Measurements from ENCODE around the gene CHD1.

DNA sequence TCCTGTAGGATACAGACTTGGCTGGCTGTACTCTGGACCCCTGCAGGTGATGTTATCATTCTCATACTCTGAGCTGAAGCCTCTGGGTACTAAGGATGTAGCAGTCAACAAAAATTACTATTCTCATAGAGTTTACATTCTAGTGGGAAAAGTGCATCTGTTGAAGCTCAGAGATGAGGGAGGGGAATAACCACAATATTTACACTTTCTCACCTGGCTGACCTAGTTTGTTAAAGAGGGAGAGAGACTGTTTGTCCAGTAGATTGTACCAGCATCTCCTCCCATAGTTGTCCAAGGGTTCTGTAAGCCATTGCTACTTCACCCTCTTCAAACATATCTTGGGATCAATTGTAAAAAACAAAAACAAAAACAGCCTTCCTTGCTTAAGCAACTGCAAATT lies 33.8 kb upstream of the CHD1 start:
- TF ChIP-seq ARNT (IDR thresholded peaks at IDR 0.05), result no peak
- TF ChIP-seq, protein P1, sequence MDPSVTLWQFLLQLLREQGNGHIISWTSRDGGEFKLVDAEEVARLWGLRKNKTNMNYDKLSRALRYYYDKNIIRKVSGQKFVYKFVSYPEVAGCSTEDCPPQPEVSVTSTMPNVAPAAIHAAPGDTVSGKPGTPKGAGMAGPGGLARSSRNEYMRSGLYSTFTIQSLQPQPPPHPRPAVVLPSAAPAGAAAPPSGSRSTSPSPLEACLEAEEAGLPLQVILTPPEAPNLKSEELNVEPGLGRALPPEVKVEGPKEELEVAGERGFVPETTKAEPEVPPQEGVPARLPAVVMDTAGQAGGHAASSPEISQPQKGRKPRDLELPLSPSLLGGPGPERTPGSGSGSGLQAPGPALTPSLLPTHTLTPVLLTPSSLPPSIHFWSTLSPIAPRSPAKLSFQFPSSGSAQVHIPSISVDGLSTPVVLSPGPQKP (CRISPR knock-in tag; IDR thresholded peaks at IDR 0.05), result no peak
- no peak for TF ChIP-seq BRCA1 (IDR thresholded peaks at IDR 0.05)
- TF ChIP-seq BRCA1 (CRISPR knock-in tag; IDR thresholded peaks at IDR 0.05), result no peak
- TF ChIP-seq KDM4B (IDR thresholded peaks at IDR 0.05; ENCODE audit: borderline replicate concordance in 2 of 2, low read depth in 1 of 2), result no peak
- TF ChIP-seq, protein P2, sequence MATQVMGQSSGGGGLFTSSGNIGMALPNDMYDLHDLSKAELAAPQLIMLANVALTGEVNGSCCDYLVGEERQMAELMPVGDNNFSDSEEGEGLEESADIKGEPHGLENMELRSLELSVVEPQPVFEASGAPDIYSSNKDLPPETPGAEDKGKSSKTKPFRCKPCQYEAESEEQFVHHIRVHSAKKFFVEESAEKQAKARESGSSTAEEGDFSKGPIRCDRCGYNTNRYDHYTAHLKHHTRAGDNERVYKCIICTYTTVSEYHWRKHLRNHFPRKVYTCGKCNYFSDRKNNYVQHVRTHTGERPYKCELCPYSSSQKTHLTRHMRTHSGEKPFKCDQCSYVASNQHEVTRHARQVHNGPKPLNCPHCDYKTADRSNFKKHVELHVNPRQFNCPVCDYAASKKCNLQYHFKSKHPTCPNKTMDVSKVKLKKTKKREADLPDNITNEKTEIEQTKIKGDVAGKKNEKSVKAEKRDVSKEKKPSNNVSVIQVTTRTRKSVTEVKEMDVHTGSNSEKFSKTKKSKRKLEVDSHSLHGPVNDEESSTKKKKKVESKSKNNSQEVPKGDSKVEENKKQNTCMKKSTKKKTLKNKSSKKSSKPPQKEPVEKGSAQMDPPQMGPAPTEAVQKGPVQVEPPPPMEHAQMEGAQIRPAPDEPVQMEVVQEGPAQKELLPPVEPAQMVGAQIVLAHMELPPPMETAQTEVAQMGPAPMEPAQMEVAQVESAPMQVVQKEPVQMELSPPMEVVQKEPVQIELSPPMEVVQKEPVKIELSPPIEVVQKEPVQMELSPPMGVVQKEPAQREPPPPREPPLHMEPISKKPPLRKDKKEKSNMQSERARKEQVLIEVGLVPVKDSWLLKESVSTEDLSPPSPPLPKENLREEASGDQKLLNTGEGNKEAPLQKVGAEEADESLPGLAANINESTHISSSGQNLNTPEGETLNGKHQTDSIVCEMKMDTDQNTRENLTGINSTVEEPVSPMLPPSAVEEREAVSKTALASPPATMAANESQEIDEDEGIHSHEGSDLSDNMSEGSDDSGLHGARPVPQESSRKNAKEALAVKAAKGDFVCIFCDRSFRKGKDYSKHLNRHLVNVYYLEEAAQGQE (IDR thresholded peaks at IDR 0.05; ENCODE audit: borderline replicate concordance), result no peak
- TF ChIP-seq, protein P2 (CRISPR knock-in tag; IDR thresholded peaks at IDR 0.05; ENCODE audit: low read depth), result no peak
- TF ChIP-seq, protein P3, sequence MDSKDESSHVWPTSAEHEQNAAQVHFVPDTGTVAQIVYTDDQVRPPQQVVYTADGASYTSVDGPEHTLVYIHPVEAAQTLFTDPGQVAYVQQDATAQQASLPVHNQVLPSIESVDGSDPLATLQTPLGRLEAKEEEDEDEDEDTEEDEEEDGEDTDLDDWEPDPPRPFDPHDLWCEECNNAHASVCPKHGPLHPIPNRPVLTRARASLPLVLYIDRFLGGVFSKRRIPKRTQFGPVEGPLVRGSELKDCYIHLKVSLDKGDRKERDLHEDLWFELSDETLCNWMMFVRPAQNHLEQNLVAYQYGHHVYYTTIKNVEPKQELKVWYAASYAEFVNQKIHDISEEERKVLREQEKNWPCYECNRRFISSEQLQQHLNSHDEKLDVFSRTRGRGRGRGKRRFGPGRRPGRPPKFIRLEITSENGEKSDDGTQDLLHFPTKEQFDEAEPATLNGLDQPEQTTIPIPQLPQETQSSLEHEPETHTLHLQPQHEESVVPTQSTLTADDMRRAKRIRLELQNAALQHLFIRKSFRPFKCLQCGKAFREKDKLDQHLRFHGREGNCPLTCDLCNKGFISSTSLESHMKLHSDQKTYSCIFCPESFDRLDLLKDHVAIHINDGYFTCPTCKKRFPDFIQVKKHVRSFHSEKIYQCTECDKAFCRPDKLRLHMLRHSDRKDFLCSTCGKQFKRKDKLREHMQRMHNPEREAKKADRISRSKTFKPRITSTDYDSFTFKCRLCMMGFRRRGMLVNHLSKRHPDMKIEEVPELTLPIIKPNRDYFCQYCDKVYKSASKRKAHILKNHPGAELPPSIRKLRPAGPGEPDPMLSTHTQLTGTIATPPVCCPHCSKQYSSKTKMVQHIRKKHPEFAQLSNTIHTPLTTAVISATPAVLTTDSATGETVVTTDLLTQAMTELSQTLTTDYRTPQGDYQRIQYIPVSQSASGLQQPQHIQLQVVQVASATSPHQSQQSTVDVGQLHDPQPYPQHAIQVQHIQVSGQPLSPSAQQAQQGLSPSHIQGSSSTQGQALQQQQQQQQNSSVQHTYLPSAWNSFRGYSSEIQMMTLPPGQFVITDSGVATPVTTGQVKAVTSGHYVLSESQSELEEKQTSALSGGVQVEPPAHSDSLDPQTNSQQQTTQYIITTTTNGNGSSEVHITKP (IDR thresholded peaks at IDR 0.05; ENCODE audit: partially characterized antibody), result no peak
- no peak for TF ChIP-seq TAL1 (IDR thresholded peaks at IDR 0.05)
